ENCODE data around the gene PARP8.
"Not testable (repeated sequence)": the region's sequence is repeated elsewhere in the genome, so short reads cannot be mapped to it uniquely, and the experiment has no call there.

PARP8 gene

GRCh38 chr5:50666261-50667022 lies at the start of gene PARP8:
PARP8 (plus strand) TSS chr5:50666637; CDS start chr5:50667096, 459 bp downstream.
- DNase-seq = peak; percentile 59

GRCh38 chr5:50623666-50624065 lies 42.8 kb upstream of the PARP8 start:
- DNase-seq = no peak

GRCh38 chr5:50634866-50635265 lies 31.6 kb upstream of the PARP8 start:
- DNase-seq = peak; percentile 83

GRCh38 chr5:50637576-50637975 lies 28.9 kb upstream of the PARP8 start:
- not testable (repeated sequence) for DNase-seq

- no peak for DNase-seq
Measured at GRCh38 chr5:50646591-50646990, 19.8 kb upstream of the PARP8 start.

- DNase-seq = no peak
Measured at GRCh38 chr5:50647726-50648125, 18.7 kb upstream of the PARP8 start.

GRCh38 chr5:50653946-50654345 lies 12.5 kb upstream of the PARP8 start:
- DNase-seq = no peak

GRCh38 chr5:50655067-50655809 lies 11.2 kb upstream of the PARP8 start:
- no peak for DNase-seq

- DNase-seq = no peak
Measured at GRCh38 chr5:50655810-50656205, 10.6 kb upstream of the PARP8 start.

GRCh38 chr5:50657044-50657443 lies 9.4 kb upstream of the PARP8 start:
- DNase-seq = no peak

- no peak for DNase-seq
Measured at GRCh38 chr5:50658246-50658645, 8.2 kb upstream of the PARP8 start.

- DNase-seq = no peak
Measured at GRCh38 chr5:50663636-50664035, 2.8 kb upstream of the PARP8 start.

GRCh38 chr5:50665091-50665490 lies 1.3 kb upstream of the PARP8 start:
- no peak for DNase-seq

- DNase-seq = peak; percentile 46
Measured at GRCh38 chr5:50665761-50666202, 655 bp upstream of the PARP8 start.

- no peak for DNase-seq
Measured at GRCh38 chr5:50667023-50667652, 701 bp downstream of the PARP8 start.

- peak; percentile 84 for DNase-seq
Measured at GRCh38 chr5:50667653-50668595, 1.5 kb downstream of the PARP8 start.

- DNase-seq = not testable (repeated sequence)
Measured at GRCh38 chr5:50668636-50669035, 2.2 kb downstream of the PARP8 start.

GRCh38 chr5:50672663-50673062 lies 6.2 kb downstream of the PARP8 start:
- no peak for DNase-seq

GRCh38 chr5:50673444-50673843 lies 7.0 kb downstream of the PARP8 start:
- DNase-seq = not testable (repeated sequence)

GRCh38 chr5:50675385-50675784 lies 8.9 kb downstream of the PARP8 start:
- DNase-seq = no peak

- DNase-seq = not testable (repeated sequence)
Measured at GRCh38 chr5:50679554-50679953, 13.1 kb downstream of the PARP8 start.

GRCh38 chr5:50684721-50685120 lies 18.3 kb downstream of the PARP8 start:
- no peak for DNase-seq

GRCh38 chr5:50687548-50687947 lies 21.1 kb downstream of the PARP8 start:
- no peak for DNase-seq
